NCI-H2227 (cell line): Measurements from ENCODE around the gene ASB18.

Source experiments
- DNase-seq: peaks from one replicate; lab custom pipeline; 2025; ENCODE audit not compliant: unreplicated experiment; lab: John Stamatoyannopoulos, UW

Gene ASB18

GRCh38 chr2:236209996-236210395 lies 54.2 kb downstream of the ASB18 start:
- DNase-seq, result no peak

GRCh38 chr2:236209535-236209934 lies 54.7 kb downstream of the ASB18 start:
- DNase-seq, result no peak

- no peak for DNase-seq
Measured at GRCh38 chr2:236208019-236208926, 55.9 kb downstream of the ASB18 start.

GRCh38 chr2:236207472-236207871 lies 56.7 kb downstream of the ASB18 start:
- no peak for DNase-seq

GRCh38 chr2:236205867-236206645 lies 58.1 kb downstream of the ASB18 start:
- no peak for DNase-seq

- no peak for DNase-seq
Measured at GRCh38 chr2:236204953-236205352, 59.3 kb downstream of the ASB18 start.

- DNase-seq, result no peak
Measured at GRCh38 chr2:236200378-236200777, 63.8 kb downstream of the ASB18 start.

GRCh38 chr2:236196366-236196765 lies 67.8 kb downstream of the ASB18 start:
- DNase-seq, result no peak

GRCh38 chr2:236195726-236196125 lies 68.5 kb downstream of the ASB18 start:
- DNase-seq, result no peak

GRCh38 chr2:236194786-236195185 lies 69.4 kb downstream of the ASB18 start:
- no peak for DNase-seq

- no peak for DNase-seq
Measured at GRCh38 chr2:236193026-236193425, 71.2 kb downstream of the ASB18 start.

GRCh38 chr2:236190674-236191073 lies 73.5 kb downstream of the ASB18 start:
- DNase-seq, result no peak

- DNase-seq, result no peak
Measured at GRCh38 chr2:236184701-236185100, 79.5 kb downstream of the ASB18 start.

GRCh38 chr2:236180831-236181453 lies 83.3 kb downstream of the ASB18 start:
- DNase-seq, result peak; percentile 56

- no peak for DNase-seq
Measured at GRCh38 chr2:236180076-236180816, 84.0 kb downstream of the ASB18 start.

- no peak for DNase-seq
Measured at GRCh38 chr2:236179236-236180075, 84.8 kb downstream of the ASB18 start.

- DNase-seq, result no peak
Measured at GRCh38 chr2:236178890-236179235, 85.3 kb downstream of the ASB18 start.

GRCh38 chr2:236177967-236178889 lies 86.0 kb downstream of the ASB18 start:
- peak; percentile 4 for DNase-seq

- no peak for DNase-seq
Measured at GRCh38 chr2:236177604-236177966, 86.6 kb downstream of the ASB18 start.
